ENCODE results near the gene GTF2F1. TPM values are rescaled to one million over a fixed set of nuclear protein-coding genes. Genes with fewer than 3 reads are reported as not detected.
A peak's percentile ranks its signal among the peaks of the same experiment; 100 is the strongest.

The GTF2F1 gene
- total and polyA plus RNA-seq, 9 of the 15 experiments (the other 6 are each of a cell fraction or from before 2014, with no cell fraction given): 4.7 to 75.4 (median 68.4) TPM

- TF ChIP-seq ZHX1 (conservative IDR thresholded peaks at IDR 0.05; ENCODE audit: low read length) (no peak), ZNF511 (CRISPR knock-in tag; IDR thresholded peaks at IDR 0.05) (peak; percentile 98), E2F5 (CRISPR knock-in tag; IDR thresholded peaks at IDR 0.05) (peak; percentile 88; the same call in 1 of the 2 replicates), PREB (CRISPR knock-in tag; IDR thresholded peaks at IDR 0.05) (no peak), MAFK (IDR thresholded peaks at IDR 0.05; ENCODE audit: low read length) (no peak; the same call in 1 of the 2 replicates), ZNF224 (CRISPR knock-in tag; IDR thresholded peaks at IDR 0.05) (peak; percentile 82; the same call in 1 of the 2 replicates), OTX1 (CRISPR knock-in tag; IDR thresholded peaks at IDR 0.05) (no peak; the same call in 1 of the 2 replicates), EZH2 (IDR thresholded peaks at IDR 0.05; ENCODE audit: borderline replicate concordance, low read depth, low read length) (no peak), SMARCC2 (IDR thresholded peaks at IDR 0.05; ENCODE audit: low read depth) (no peak), HOXB6 (CRISPR knock-in tag; IDR thresholded peaks at IDR 0.05; ENCODE audit: borderline replicate concordance) (no peak), TFAP4 (CRISPR knock-in tag; IDR thresholded peaks at IDR 0.05; ENCODE audit: borderline replicate concordance) (peak; percentile 94), PRMT5 (CRISPR knock-in tag; IDR thresholded peaks at IDR 0.05) (0 out of 2 replicates have a peak, but pooled peaks have one; percentile 44), HNRNPUL1 (IDR thresholded peaks at IDR 0.05; ENCODE audit: low read length) (no peak), RBBP5 (IDR thresholded peaks at IDR 0.05; ENCODE audit: borderline replicate concordance, insufficient read depth, low read length, poor library complexity, severe bottlenecking) (peak; percentile 54), HMG20A (CRISPR knock-in tag; conservative IDR thresholded peaks at IDR 0.05) (no peak), CTBP1 (IDR thresholded peaks at IDR 0.05; ENCODE audit: borderline replicate concordance) (no peak), SAFB (IDR thresholded peaks at IDR 0.05; ENCODE audit: borderline replicate concordance, low read depth, low read length) (no peak), MTA2 (IDR thresholded peaks at IDR 0.05; ENCODE audit: low read depth) (no peak), ZNF584 (CRISPR knock-in tag; IDR thresholded peaks at IDR 0.05; ENCODE audit: low read depth) (no peak; the same call in 1 of the 2 replicates), GTF2B (IDR thresholded peaks at IDR 0.05; ENCODE audit: extremely low read depth, insufficient read length) (no peak)
These were observed 32.2 kb upstream of the GTF2F1 start (continued) for GRCh38 chr19:6424939-6425731.

Measured in K562 (cell line).